Caki2 (cell line): ENCODE data around the gene NSUN4. TPM values are rescaled to one million over a fixed set of nuclear protein-coding genes. Genes with fewer than 3 reads are reported as not detected.

Experiments used
- total RNA-seq: library from RNA; depleted of rRNA; stranded (reverse); fragments of >200 nt; shearing (Covaris generic); gene quantifications from 2 replicates; pipeline ENCODE4 v1.2.3, GENCODE V29; 2014; ENCODE audit warnings: low replicate concordance; rRNA removed

NSUN4 gene
- total RNA-seq, 1 experiment from 2014 or later: 19.4 TPM

Other genes starting within 250 kb of the NSUN4 start
- 0.30 and 0.52 TPM in 2 replicates for gene PIK3R3, start 208.2 kb upstream of the NSUN4 start, total RNA-seq
- 2.3 and 9.5 TPM in 2 replicates for gene TSPAN1, start 165.7 kb upstream of the NSUN4 start, total RNA-seq
- gene P3R3URF, start 164.3 kb upstream of the NSUN4 start, total RNA-seq: not detected in 2 replicates
- gene POMGNT1, start 142.4 kb upstream of the NSUN4 start, total RNA-seq: 125 and 130 TPM in 2 replicates
- not detected in 2 replicates for gene LURAP1, start 137.5 kb upstream of the NSUN4 start, total RNA-seq
- gene RAD54L, start 93.0 kb upstream of the NSUN4 start, total RNA-seq: 9.7 and 23.5 TPM in 2 replicates
- 81.7 and 88.1 TPM in 2 replicates for gene LRRC41, start 37.2 kb upstream of the NSUN4 start, total RNA-seq
- 458 and 554 TPM in 2 replicates for gene UQCRH, start 37.1 kb upstream of the NSUN4 start, total RNA-seq
- 10.9 and 22.5 TPM in 2 replicates for gene FAAH, start 53.5 kb downstream of the NSUN4 start, total RNA-seq
- gene DMBX1, start 149.0 kb downstream of the NSUN4 start, total RNA-seq: not detected in 2 replicates
- not detected in 2 replicates for gene KNCN, start 210.8 kb downstream of the NSUN4 start, total RNA-seq